IPS-NIHi7 (cell line): ENCODE data around the gene WSCD2.

Experiments
- DNase-seq: peaks from one replicate; pipeline ENCODE4 v3.0.0; 2012; ENCODE audit warnings: mixed read lengths; ENCODE audit errors: extremely low spot score

The WSCD2 gene

GRCh38 chr12:108127654-108128053 is 1.4 kb upstream of the WSCD2 start:
- DNase-seq: no peak

- DNase-seq: no peak
Observed at GRCh38 chr12:108128221-108129016, 669 bp upstream of the WSCD2 start.

GRCh38 chr12:108131035-108131434 is 1.9 kb downstream of the WSCD2 start:
- DNase-seq: no peak

- DNase-seq: no peak
Observed at GRCh38 chr12:108131657-108132126, 2.6 kb downstream of the WSCD2 start.

GRCh38 chr12:108133482-108133881 is 4.4 kb downstream of the WSCD2 start:
- no peak for DNase-seq

GRCh38 chr12:108134744-108135143 is 5.7 kb downstream of the WSCD2 start:
- DNase-seq: no peak

- no peak for DNase-seq
Observed at GRCh38 chr12:108135627-108136026, 6.5 kb downstream of the WSCD2 start.

- no peak for DNase-seq
Observed at GRCh38 chr12:108136697-108137096, 7.6 kb downstream of the WSCD2 start.

- no peak for DNase-seq
Observed at GRCh38 chr12:108139454-108139853, 10.4 kb downstream of the WSCD2 start.

GRCh38 chr12:108140501-108140900 is 11.4 kb downstream of the WSCD2 start:
- no peak for DNase-seq

- DNase-seq: no peak
Observed at GRCh38 chr12:108141600-108142130, 12.6 kb downstream of the WSCD2 start.

- no peak for DNase-seq
Observed at GRCh38 chr12:108143144-108143543, 14.1 kb downstream of the WSCD2 start.

- DNase-seq: no peak
Observed at GRCh38 chr12:108144080-108144479, 15.0 kb downstream of the WSCD2 start.

GRCh38 chr12:108145011-108145410 is 15.9 kb downstream of the WSCD2 start:
- DNase-seq: no peak

GRCh38 chr12:108146035-108146893 is 17.2 kb downstream of the WSCD2 start:
- no peak for DNase-seq

GRCh38 chr12:108147279-108147678 is 18.2 kb downstream of the WSCD2 start:
- DNase-seq: no peak

- DNase-seq: no peak
Observed at GRCh38 chr12:108148521-108149074, 19.5 kb downstream of the WSCD2 start.

- no peak for DNase-seq
Observed at GRCh38 chr12:108150436-108150835, 21.3 kb downstream of the WSCD2 start.

- DNase-seq: no peak
Observed at GRCh38 chr12:108151533-108152169, 22.6 kb downstream of the WSCD2 start.

GRCh38 chr12:108152170-108152538 is 23.1 kb downstream of the WSCD2 start:
- no peak for DNase-seq

GRCh38 chr12:108156717-108157116 is 27.6 kb downstream of the WSCD2 start:
- no peak for DNase-seq
